Transverse colon (tissue), 4 donors: ENCODE measurements around the gene KMT2D.

Experiments
- CTCF ChIP-seq, 5 experiments: fragments of 200-600 bp in 3 of 5; fragments of 450-650 bp in 2 of 5; sonication (generic) in 3 of 5; IDR thresholded peaks; 1 replicate in 2 of 5; 2 replicates in 3 of 5; pipeline ENCODE4 v1.5.1; 2016 to 2017; ENCODE audit warnings: antibody characterized with exemption in 5 of 5, inconsistent platforms in 3 of 5, mild to moderate bottlenecking in 2 of 5, moderate library complexity in 1 of 5
- EP300 ChIP-seq: sonication (generic); formaldehyde crosslinking; IDR thresholded peaks from one replicate; pipeline ENCODE4 v1.6.1; 2017; ENCODE audit warnings: antibody characterized with exemption, low read depth
- POLR2A ChIP-seq: fragments of 450-650 bp; IDR thresholded peaks from one replicate; pipeline ENCODE4 v1.6.1; 2016; ENCODE audit warnings: antibody characterized with exemption, mild to moderate bottlenecking, moderate library complexity
- POLR2AphosphoS5 ChIP-seq, 3 donors: sonication (generic); formaldehyde crosslinking; IDR thresholded peaks; one replicate each; pipeline ENCODE4 v1.6.1; 2016; ENCODE audit warnings: antibody characterized with exemption in 3 of 3

- TF ChIP-seq EP300 (no peak), CTCF (IDR thresholded peaks at IDR 0.05) (no peak), POLR2AphosphoS5 (IDR thresholded peaks at IDR 0.05) (no peak), POLR2A (no peak)
Observed at GRCh38 chr12:49055092-49055491, 5.5 kb downstream of the KMT2D start.
